ENCODE results near the gene MLXIPL. TPM values are rescaled to one million over a fixed set of nuclear protein-coding genes. Genes with fewer than 3 reads are reported as not detected.
A peak's percentile ranks its signal among the peaks of the same experiment; 100 is the strongest.

The MLXIPL gene
- total RNA-seq, 1 donor = 0.72 TPM

GRCh38 chr7:73596191-73597065, 27.9 kb downstream of the MLXIPL start:
- Histone ChIP-seq H3K27me3 (ENCODE audit: insufficient read depth, low read length) (no peaks in the 10 kb centered on the region), H3K36me3 (ENCODE audit: insufficient read depth, low read length) (no peaks in the 10 kb centered on the region), H3K4me3 (ENCODE audit: insufficient read depth, low read length) (no peak overlapping the region), H4K20me1 (ENCODE audit: insufficient read depth, low read length) (no peaks in the 10 kb centered on the region), H3K79me2 (ENCODE audit: insufficient read depth, low read length) (no peaks in the 10 kb centered on the region), H3K27ac (ENCODE audit: low read depth, low read length) (no peak overlapping the region), H3K9me3 (ENCODE audit: low read depth, low read length) (no peaks in the 10 kb centered on the region), H2AFZ (ENCODE audit: low read length) (no peak overlapping the region), H3K4me2 (ENCODE audit: insufficient read depth, low read length) (no peak overlapping the region), H3K4me1 (ENCODE audit: insufficient read depth, low read length) (no peaks in the 10 kb centered on the region)
- DNase-seq (ENCODE audit: insufficient read length, low spot score, missing footprints) = peak; percentile 74
- TF ChIP-seq, protein P1, sequence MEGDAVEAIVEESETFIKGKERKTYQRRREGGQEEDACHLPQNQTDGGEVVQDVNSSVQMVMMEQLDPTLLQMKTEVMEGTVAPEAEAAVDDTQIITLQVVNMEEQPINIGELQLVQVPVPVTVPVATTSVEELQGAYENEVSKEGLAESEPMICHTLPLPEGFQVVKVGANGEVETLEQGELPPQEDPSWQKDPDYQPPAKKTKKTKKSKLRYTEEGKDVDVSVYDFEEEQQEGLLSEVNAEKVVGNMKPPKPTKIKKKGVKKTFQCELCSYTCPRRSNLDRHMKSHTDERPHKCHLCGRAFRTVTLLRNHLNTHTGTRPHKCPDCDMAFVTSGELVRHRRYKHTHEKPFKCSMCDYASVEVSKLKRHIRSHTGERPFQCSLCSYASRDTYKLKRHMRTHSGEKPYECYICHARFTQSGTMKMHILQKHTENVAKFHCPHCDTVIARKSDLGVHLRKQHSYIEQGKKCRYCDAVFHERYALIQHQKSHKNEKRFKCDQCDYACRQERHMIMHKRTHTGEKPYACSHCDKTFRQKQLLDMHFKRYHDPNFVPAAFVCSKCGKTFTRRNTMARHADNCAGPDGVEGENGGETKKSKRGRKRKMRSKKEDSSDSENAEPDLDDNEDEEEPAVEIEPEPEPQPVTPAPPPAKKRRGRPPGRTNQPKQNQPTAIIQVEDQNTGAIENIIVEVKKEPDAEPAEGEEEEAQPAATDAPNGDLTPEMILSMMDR (IDR thresholded peaks at IDR 0.05; ENCODE audit: extremely low read depth, low read depth, low read length) = no peak

DNA sequence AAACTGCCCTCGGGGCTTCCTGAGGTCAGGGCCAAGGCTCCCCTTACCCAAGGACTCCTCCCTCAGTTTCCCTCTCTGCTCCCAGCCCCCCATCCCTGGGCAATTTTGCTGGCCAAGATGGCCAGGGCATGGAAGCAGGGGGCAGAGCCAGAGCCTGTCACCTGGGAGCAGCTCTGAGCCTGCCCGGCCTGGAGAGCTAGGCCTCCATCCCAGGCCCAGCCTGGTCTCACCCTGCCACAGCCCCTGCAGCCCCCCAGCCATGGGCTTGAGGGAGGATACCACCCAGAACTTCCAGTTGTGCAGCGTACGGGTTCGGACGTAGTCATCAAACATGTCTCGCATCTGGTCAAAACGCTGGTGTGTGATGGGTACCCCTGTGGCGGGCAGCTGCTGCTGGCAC, 29.0 kb downstream of the MLXIPL start:
- peak; percentile 66 for DNase-seq (ENCODE audit: insufficient read length, low spot score, missing footprints)
- TF ChIP-seq, protein P1 (IDR thresholded peaks at IDR 0.05; ENCODE audit: extremely low read depth, low read depth, low read length) = no peak
- H3K4me3 ChIP-seq (ENCODE audit: insufficient read depth, low read length) = no peak overlapping the region
- H3K4me2 ChIP-seq (ENCODE audit: insufficient read depth, low read length) = no peak overlapping the region
- no peaks in the 10 kb centered on the region for H3K79me2 ChIP-seq (ENCODE audit: insufficient read depth, low read length)
- no peak overlapping the region for H2AFZ ChIP-seq (ENCODE audit: low read length)
- H3K4me1 ChIP-seq (ENCODE audit: insufficient read depth, low read length) = no peaks in the 10 kb centered on the region
- no peaks in the 10 kb centered on the region for H3K36me3 ChIP-seq (ENCODE audit: insufficient read depth, low read length)
- no peaks in the 10 kb centered on the region for H3K27me3 ChIP-seq (ENCODE audit: insufficient read depth, low read length)
- no peaks in the 10 kb centered on the region for H4K20me1 ChIP-seq (ENCODE audit: insufficient read depth, low read length)
- H3K9me3 ChIP-seq (ENCODE audit: low read depth, low read length) = no peaks in the 10 kb centered on the region
- H3K27ac ChIP-seq (ENCODE audit: low read depth, low read length) = no peak overlapping the region

- Histone ChIP-seq H4K20me1 (ENCODE audit: insufficient read depth, low read length) (no peaks in the 10 kb centered on the region), H3K9me3 (ENCODE audit: low read depth, low read length) (no peaks in the 10 kb centered on the region), H3K4me1 (ENCODE audit: insufficient read depth, low read length) (no peaks in the 10 kb centered on the region), H2AFZ (ENCODE audit: low read length) (no peak overlapping the region), H3K79me2 (ENCODE audit: insufficient read depth, low read length) (no peaks in the 10 kb centered on the region), H3K27me3 (ENCODE audit: insufficient read depth, low read length) (no peaks in the 10 kb centered on the region), H3K27ac (ENCODE audit: low read depth, low read length) (no peak overlapping the region), H3K4me3 (ENCODE audit: insufficient read depth, low read length) (no peak overlapping the region), H3K4me2 (ENCODE audit: insufficient read depth, low read length) (no peak overlapping the region), H3K36me3 (ENCODE audit: insufficient read depth, low read length) (no peaks in the 10 kb centered on the region)
- DNase-seq (ENCODE audit: insufficient read length, low spot score, missing footprints) = peak; percentile 57
- TF ChIP-seq, protein P1 (IDR thresholded peaks at IDR 0.05; ENCODE audit: extremely low read depth, low read depth, low read length) = no peak
Measured at GRCh38 chr7:73593207-73594045, 30.9 kb downstream of the MLXIPL start.

GRCh38 chr7:73586911-73587310, 37.4 kb downstream of the MLXIPL start:
- TF ChIP-seq, protein P1 (IDR thresholded peaks at IDR 0.05; ENCODE audit: extremely low read depth, low read depth, low read length) = no peak
- no peak overlapping the region for H3K4me3 ChIP-seq (ENCODE audit: insufficient read depth, low read length)
- no peaks in the 10 kb centered on the region for H3K9me3 ChIP-seq (ENCODE audit: low read depth, low read length)
- no peaks in the 10 kb centered on the region for H4K20me1 ChIP-seq (ENCODE audit: insufficient read depth, low read length)
- DNase-seq (ENCODE audit: insufficient read length, low spot score, missing footprints) = no peak
- no peaks in the 10 kb centered on the region for H3K36me3 ChIP-seq (ENCODE audit: insufficient read depth, low read length)
- H3K4me1 ChIP-seq (ENCODE audit: insufficient read depth, low read length) = peaks cover 3% of the 10 kb centered on the region
- H3K27ac ChIP-seq (ENCODE audit: low read depth, low read length) = peak overlapping the region; percentile 8
- H3K27me3 ChIP-seq (ENCODE audit: insufficient read depth, low read length) = no peaks in the 10 kb centered on the region
- H3K4me2 ChIP-seq (ENCODE audit: insufficient read depth, low read length) = no peak overlapping the region
- no peaks in the 10 kb centered on the region for H3K79me2 ChIP-seq (ENCODE audit: insufficient read depth, low read length)
- peak overlapping the region; percentile 56 for H2AFZ ChIP-seq (ENCODE audit: low read length)
